HCEC 1CT (cell line): ENCODE data around the gene FUT6.
"Not testable (repeated sequence)": the region's sequence is repeated elsewhere in the genome, so short reads cannot be mapped to it uniquely, and the experiment has no call there.

ENCODE experiments used
- DNase-seq: peaks from one replicate; pipeline ENCODE4 v3.0.0-alpha.2; 2017

Gene FUT6

GRCh38 chr19:5839065-5840017 is at the start of gene FUT6:
FUT6 (minus strand) TSS chr19:5839702; CDS start chr19:5832567, 7,135 bp downstream.
- no peak for DNase-seq

GRCh38 chr19:5884065-5884811 is 44.7 kb upstream of the FUT6 start:
- DNase-seq: not testable (repeated sequence)

GRCh38 chr19:5883157-5883873 is 43.8 kb upstream of the FUT6 start:
- DNase-seq: not testable (repeated sequence)

GRCh38 chr19:5882421-5882968 is 43.0 kb upstream of the FUT6 start:
- DNase-seq: peak; percentile 40

- DNase-seq: no peak
Measured at GRCh38 chr19:5881543-5882299, 42.2 kb upstream of the FUT6 start.

- peak; percentile 48 for DNase-seq
Measured at GRCh38 chr19:5880604-5881078, 41.1 kb upstream of the FUT6 start.

GRCh38 chr19:5880196-5880595 is 40.7 kb upstream of the FUT6 start:
- DNase-seq: no peak

GRCh38 chr19:5877882-5878281 is 38.4 kb upstream of the FUT6 start:
- DNase-seq: no peak

- DNase-seq: no peak
Measured at GRCh38 chr19:5877427-5877826, 37.9 kb upstream of the FUT6 start.

GRCh38 chr19:5874496-5874895 is 35.0 kb upstream of the FUT6 start:
- DNase-seq: peak; percentile 80

GRCh38 chr19:5873617-5874199 is 34.2 kb upstream of the FUT6 start:
- DNase-seq: no peak

- DNase-seq: no peak
Measured at GRCh38 chr19:5870986-5871394, 31.5 kb upstream of the FUT6 start.

GRCh38 chr19:5867201-5868136 is 28.0 kb upstream of the FUT6 start:
- DNase-seq: no peak

GRCh38 chr19:5865772-5866171 is 26.3 kb upstream of the FUT6 start:
- DNase-seq: no peak

GRCh38 chr19:5864725-5865486 is 25.4 kb upstream of the FUT6 start:
- DNase-seq: no peak

GRCh38 chr19:5864013-5864720 is 24.7 kb upstream of the FUT6 start:
- no peak for DNase-seq

GRCh38 chr19:5863030-5863665 is 23.6 kb upstream of the FUT6 start:
- DNase-seq: no peak
